ENCODE results near the gene SLC23A3.

SLC23A3 gene

GRCh38 chr2:219169930-219170654, at the start of gene SLC23A3:
Gene SLC23A3, minus strand, starts transcription at chr2:219170029. Its CDS starts 45 bp downstream, at chr2:219169984.
- no peak for TF ChIP-seq CTCF (IDR thresholded peaks at IDR 0.05; ENCODE audit: low read length, missing control alignments)
- H3K4me3 ChIP-seq (replicated peaks; ENCODE audit: low read depth, low read length) = no peak within 1 kb of the TSS
- DNase-seq (ENCODE audit: low read depth) = no peak

- H3K4me3 ChIP-seq (replicated peaks; ENCODE audit: low read depth, low read length) = peak within 1 kb of the TSS; percentile 63
- no peak for TF ChIP-seq CTCF (IDR thresholded peaks at IDR 0.05; ENCODE audit: low read length, missing control alignments)
- DNase-seq (ENCODE audit: low read depth) = peak; percentile 96
Measured at GRCh38 chr2:219218732-219219701, 49.2 kb upstream of the SLC23A3 start, which contains the start of gene ABCB6. Gene ABCB6, minus strand, starts transcription at chr2:219218958. Its CDS starts 285 bp downstream, at chr2:219218673.

GRCh38 chr2:219218217-219218731, 48.4 kb upstream of the SLC23A3 start:
- DNase-seq (ENCODE audit: low read depth) = peak; percentile 75
- no peak for TF ChIP-seq CTCF (IDR thresholded peaks at IDR 0.05; ENCODE audit: low read length, missing control alignments)
- H3K4me3 ChIP-seq (replicated peaks; ENCODE audit: low read depth, low read length) = peak overlapping the region; percentile 63

GRCh38 chr2:219216535-219216915, 46.7 kb upstream of the SLC23A3 start:
- TF ChIP-seq CTCF (IDR thresholded peaks at IDR 0.05; ENCODE audit: low read length, missing control alignments) = no peak
- DNase-seq (ENCODE audit: low read depth) = no peak
- H3K4me3 ChIP-seq (replicated peaks; ENCODE audit: low read depth, low read length) = no peak overlapping the region

- TF ChIP-seq CTCF (IDR thresholded peaks at IDR 0.05; ENCODE audit: low read length, missing control alignments) = no peak
- no peak for DNase-seq (ENCODE audit: low read depth)
- H3K4me3 ChIP-seq (replicated peaks; ENCODE audit: low read depth, low read length) = no peak overlapping the region
Measured at GRCh38 chr2:219215871-219216534, 46.2 kb upstream of the SLC23A3 start.

GRCh38 chr2:219214786-219215185, 45.0 kb upstream of the SLC23A3 start:
- H3K4me3 ChIP-seq (replicated peaks; ENCODE audit: low read depth, low read length) = no peak overlapping the region
- no peak for TF ChIP-seq CTCF (IDR thresholded peaks at IDR 0.05; ENCODE audit: low read length, missing control alignments)
- no peak for DNase-seq (ENCODE audit: low read depth)
